Stimulated activated CD8-positive, alpha-beta memory T cell treated with anti-CD3 and anti-CD28 coated beads, Interleukin-15, amount 100 ng/mL, for 48 hours (primary cell): ENCODE data around the gene SOX8.

Experiments used
- DNase-seq, 2 donors: peaks; one replicate each; pipeline ENCODE4 v3.0.0-alpha.2; 2020; ENCODE audit warnings: low read depth in 2 of 2

SOX8 gene

DNA sequence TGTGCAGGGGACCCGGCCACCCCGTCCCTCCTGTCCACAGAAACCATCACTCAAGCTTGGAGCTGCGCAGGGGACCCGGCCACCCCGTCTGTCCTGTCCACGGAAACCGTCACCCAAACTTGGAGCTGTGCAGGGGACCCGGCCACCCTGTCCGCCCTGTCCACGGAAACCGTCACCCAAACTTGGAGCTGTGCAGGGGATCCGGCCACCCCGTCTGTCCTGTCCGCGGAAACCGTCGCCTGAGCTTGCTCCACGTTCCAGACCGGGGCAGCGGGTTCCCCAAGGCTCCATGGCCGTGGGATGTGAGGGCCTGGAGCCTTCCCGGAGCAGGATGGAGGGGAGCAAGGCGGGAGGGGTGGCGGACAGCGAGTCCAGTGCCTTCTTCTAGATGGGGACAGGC is 25.2 kb downstream of the SOX8 start:
- no peak for DNase-seq

DNA sequence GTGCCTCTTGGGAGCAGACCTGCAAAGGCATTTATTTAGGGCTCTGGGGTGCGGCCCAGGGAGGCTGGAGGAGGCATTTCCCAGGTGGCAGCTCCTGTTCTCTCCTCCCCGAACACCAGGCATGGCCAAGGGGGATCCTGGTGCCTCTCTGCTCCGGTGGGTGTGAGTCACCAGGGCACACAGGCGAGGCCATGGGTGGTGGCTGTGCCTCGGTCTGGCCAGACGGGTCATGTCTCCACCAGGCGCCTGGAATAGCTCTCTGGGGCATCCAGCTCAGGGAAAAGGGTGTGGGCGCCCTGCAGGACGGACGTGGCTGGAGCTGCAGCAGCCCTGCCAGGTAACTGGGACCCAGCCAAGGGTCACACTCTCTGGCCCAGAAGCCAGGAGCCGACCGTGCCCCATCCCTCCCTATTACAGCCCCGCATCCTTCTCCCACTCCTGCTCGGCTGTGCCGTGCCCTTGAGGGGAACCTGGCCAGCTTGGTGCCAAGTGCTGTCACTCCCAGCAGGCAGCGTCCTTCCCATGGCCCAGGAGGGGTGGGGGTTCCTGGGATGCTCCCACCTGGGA is 25.8 kb downstream of the SOX8 start:
- no peak for DNase-seq

DNA sequence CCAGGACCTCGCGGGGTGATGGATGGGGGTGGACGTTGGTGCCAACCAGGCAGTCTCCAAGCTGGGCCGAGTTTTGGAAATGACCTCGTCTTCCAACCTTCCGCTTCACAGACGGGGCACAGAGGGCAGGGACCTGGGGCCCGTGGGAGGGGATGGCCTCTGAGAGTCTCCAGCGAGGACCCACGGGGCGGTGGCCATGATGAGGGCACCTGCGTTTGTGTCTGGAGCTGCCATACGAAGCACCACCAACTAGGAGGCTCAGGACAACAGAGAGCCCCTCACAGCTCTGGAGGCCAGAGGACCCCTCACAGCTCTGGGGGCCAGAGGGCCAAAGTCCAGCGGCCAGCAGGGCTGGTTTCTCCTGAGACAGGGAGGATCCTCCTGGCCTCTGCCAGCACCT is 26.5 kb downstream of the SOX8 start:
- DNase-seq: no peak

DNA sequence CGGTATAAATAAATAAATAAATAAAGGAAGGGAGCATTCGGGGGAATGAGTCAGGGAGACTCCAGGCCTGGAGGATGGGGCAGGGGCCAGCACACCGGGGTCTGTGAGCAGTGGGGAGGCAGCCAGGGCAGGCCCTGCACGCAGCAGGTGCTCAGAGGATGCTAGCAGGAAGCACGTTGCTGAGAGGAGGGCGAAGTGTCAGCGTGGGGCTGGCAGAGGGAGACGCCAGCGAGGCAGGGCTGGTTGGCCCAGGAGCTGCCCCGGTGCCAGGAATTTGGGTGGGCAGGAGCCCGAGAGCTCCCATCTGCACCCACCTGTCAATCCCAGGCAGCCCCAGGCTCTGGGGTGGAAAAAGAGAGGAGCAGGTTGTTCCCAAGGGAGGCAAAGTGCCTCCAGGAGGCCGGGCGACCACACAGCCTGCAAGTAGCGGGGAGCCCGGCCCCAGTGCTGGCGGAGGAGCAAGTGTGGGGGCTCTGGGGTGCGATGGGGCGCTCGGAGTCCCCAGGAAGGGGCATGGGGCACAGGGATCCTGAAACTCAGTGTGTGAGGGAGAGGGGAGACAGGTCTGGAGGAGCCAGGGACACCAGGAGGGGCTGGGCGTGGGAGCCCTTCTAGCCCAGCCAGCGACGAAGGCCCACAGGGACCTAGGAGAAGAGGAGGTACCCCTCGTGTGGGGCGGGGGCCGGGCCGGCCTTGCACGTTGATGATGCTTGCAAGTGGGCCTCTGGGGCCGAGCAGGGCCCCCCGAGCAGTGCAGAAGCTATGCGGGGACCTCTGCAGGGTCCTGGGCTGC is 28.0 kb downstream of the SOX8 start:
- no peak for DNase-seq

DNA sequence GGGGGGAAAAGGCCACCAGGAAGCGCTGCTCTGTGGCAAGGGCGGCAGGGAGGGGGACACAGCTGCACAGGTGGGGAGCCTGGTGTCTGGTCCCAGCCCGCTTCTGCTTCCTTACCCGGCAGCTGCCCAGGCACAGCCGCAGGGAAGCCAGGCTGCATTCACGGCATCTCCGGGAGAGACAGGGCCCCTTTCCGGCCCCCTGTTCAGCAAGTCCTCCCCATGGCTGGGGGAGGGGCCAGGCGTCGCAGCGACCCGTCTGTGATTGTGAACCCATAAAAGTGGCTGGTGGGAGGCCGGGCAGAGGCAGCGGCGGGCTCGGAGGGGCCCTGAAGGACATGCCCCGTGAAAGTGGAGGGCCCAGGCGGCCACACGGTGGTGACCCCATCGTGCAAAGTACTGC is 28.7 kb downstream of the SOX8 start:
- no peak for DNase-seq

DNA sequence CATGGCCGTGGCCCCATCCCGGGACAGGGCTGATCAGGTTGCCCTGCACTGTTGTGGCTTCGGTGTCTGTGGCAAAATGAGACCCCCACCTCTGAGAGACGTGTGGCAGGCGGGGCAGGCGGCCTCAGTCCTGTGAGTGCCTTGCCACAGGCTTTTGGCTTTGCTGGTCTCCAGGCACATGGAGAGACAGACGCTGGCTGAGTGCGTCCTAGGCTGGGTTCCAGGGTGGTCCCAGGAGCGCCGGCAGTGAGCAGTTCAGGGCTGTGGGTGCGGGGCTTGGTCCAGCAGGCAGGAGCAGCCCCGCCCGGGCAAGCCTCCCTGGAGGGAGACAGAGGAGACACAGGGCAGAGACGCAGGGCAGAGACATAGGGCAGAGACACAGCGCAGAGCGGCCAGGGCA is 29.2 kb downstream of the SOX8 start:
- DNase-seq: no peak

DNA sequence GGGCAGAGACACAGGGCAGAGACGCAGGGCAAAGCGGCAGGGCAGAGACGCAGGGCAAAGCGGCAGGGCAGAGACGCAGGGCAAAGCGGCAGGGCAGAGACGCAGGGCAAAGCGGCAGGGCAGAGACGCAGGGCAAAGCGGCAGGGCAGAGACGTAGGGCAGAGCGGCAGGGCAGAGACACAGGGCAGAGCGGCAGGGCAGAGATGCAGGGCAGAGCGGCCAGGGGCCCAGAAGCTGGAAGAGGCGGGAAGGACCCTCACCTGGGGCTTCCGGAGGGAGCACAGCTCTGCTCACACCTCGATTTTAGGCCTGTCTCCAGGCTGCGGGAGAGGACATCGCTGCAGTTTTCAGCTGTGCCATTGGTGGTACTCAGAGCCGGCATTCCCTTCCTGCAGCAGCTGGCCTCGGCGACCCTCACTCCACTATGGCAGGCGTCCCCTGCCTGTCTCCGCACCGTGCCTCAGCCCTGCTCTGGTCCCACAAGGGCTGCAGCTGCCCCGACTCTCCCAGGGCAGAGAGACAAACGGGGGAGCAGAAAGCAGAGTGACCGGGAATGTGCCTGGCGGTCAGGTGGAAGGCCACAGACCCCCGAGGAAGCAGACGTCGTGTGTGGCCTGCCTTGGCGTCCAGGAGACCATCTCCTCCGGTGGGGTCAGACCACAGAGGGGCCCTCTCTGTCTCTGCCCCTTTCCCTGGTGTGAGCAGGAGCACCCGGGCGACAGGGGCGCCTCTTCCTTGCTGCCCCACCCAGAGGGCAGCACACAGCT is 29.9 kb downstream of the SOX8 start:
- DNase-seq: no peak

DNA sequence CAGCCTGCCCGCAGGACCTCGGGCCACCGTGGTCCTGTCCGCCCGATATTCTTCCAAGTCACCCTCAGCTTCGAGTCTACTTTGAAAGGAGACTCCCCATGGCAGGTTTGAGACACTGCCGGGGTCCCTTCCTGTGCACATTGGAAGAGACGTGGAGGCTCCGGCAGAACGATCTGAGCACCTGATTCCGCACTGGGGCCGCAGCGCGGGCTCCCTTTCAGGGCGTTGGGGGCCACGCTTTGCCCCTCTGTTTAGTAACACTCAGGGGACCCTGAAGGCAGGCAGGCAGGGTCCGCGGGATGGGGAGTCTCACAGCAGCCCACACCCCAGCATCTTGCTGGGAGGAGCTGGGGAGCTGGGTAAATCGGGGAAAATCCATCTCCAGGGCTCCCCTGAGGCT is 30.6 kb downstream of the SOX8 start:
- no peak for DNase-seq

DNA sequence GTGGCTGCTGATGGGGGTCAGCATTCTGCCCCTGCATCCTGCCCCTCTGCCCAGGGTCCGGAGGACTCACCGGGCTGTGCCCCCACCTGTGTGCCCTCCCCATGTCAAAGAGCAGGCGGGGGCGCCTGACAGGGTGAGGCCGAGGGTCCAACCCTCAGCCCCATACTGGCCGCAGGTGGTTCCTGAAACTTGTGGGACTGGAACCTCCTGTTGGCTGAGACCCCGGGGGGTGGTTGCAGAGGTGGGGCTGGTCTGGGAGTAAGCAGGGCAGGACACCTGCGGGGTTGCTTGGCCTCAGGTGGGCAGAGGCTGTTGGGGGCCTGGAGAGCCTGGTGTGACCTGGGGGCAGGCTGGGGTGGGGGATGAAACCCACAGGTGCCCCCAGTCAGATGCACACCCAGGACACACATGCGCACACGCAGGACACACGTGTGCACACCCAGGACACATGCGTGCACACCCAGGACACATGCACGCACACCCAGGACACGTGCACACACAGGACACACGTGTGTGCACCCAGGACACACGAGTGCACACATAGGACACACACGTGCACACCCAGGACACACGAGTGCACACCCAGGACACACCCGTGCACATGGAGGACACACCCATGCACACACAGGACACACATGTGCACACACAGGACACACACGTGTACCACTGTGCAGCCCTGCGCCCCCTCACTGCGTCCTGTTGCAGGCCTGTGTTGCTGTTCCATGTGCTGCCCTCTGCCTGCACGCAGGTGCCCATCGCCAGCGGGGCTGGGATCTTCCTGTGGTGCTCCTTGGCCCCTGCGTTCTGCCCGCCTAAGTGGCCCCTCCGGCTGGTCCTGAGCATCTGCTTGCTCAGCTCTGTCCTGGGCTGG is 31.4 kb downstream of the SOX8 start:
- DNase-seq: no peak

DNA sequence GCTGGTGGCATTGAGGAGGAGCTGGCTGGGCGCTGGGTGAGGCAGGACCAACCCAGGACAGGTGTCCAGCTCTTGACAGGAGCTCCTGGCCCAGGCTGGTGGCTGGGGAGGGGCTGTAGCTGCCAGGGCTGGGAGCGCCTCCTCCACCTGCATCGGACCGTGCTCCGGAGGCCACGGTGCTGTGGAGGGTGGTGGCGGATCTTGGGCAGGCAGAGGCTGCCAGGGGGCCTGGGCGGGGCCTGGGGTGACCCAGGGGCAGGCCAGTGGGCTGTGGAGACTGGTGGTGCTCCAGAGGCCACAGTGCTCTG is 32.0 kb downstream of the SOX8 start:
- no peak for DNase-seq

DNA sequence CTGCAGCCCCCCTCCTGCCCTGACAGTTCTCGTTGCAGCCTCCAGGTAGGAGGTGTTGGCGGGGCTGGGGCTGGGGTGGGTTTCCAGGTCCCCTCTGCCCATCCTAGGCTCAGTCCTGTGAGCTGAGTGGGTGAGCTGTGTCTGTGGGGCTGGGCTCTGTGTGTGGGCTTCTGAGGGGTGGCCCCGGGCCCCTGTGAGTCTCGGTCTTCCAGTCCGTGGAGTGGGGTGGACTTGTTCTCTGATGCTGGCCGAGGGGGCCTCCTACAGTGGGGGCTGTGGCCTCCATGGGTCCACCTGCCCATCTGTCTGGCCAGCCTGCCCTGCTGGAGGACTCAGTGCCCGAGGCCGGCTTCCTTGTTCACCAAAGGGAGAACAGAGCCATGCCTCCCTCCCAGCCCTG is 32.7 kb downstream of the SOX8 start:
- DNase-seq: no peak

DNA sequence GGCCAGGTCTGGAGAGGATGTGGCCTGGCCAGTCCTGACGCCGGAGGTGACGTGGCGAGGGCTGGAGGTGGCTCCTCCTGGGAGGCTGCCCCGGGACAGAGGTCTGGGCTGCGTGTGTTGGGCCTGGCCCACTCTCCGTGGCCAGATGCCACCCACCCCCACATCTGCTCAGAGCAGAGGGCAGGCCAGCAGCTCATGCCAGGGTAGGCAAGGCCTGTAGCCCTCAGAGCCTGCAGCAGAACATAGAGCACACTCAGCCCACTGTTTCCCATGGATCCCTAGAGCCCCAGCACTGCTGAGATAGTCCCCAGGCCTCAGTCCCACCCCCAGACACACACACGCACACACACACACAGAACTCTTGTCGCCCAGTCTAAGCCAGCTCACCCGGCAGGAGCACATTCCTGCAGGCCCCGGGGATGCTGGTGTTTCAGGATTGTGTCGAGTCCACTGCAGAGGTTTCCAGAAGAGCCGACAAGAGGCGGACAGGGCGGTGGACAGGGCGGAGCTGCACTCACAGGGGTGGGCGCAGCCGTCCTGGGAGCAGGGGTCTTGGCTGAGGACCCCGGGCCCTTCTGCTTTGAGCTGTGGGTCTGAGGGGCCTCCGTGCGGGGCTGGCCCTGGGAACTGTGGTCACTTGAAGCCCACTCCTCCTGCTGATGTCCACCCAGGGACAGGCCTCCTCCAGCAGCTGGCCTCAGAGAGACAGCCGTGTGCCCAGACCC is 33.4 kb downstream of the SOX8 start:
- DNase-seq: no peak

DNA sequence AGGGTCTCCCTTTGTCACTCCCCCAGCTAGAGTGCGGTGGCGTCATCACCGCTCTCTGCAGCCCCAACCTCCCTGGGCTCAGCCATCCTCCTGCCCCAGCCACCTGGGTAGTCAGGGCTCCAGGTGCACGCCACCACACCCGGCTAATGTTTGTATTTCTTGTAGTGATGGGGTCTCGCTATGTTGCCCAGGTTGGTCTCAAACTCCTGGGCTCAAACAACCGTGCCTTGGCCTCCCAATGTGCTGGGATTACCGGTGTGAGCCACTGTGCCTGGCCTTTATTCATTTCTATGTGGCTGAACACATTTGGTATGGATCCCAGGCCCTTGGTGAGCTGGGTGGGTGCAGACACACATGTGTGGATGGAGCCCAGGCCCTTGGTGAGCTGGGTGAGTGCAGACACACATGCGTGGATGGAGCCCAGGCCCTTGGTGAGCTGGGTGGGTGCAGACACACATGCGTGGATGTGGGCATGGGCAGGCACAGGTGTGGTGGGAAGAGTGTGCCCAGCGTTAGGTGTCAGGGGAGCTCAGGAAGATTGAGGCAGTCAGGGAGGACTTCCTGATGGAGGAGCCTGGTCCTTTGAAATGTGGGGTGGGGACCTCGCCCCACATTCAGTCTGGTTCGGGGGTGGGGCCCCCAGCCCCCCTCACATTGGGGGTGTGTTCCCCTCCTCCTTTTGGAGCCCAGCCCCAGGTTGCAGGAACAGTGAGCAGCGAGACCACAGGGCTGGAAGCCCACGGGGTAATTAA is 37.1 kb downstream of the SOX8 start:
- no peak for DNase-seq

DNA sequence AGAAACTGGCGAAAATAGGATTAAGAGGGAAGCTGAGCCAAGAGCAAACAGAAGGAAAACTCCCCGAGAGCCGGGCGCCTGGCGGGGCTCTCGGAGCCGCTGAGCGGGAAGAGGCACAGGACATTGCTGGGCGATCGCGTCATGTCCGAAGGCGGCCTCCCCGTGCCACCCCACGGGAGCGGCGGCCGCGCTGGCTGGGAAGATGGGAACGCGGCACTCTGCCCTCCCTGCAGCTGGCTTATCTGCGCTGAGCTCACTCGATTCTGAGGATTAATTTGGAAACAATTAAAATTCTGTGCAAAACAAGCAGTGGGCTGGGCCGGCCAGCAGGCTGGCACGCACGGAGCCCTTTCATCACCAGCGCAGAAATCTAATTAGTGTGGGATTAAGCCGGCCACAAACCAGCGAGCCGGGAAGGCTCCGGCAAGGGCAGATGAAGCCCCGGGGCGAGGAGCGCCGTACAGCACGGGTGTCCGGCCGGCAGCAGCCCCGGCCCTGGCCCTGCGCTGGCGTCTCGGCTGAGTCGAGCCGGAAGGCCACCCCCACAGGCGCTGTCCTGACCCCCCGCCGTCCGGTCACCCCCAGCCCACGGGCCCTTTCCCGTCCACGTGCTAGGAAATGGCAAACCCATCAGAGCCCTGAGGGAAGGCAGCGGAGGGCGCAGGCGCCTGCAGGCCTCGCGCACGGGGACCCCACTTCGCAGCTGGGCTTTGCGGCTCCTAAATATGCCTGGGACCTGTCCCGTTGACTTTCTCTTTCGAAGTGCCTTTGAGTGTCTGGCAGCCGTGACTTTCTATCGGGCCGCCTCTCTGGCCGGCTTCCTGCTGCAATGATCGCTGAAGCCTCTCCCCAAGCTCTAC is 37.9 kb downstream of the SOX8 start:
- no peak for DNase-seq

DNA sequence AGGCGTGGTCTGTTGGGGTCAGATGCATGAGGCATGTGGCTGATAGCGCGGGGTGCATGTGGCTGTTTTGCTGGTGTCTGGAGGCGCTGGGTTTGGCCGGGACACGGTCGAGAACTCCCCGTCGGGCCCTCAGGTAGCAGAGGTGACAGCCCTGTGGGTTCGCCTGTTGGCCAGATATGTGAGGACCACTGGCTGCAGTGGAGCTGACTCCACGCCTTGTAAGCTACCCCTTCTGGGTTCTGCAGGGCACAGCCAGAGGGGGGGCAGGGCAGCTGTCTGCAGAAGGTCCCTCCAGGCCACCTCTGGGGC is 38.5 kb downstream of the SOX8 start:
- no peak for DNase-seq

DNA sequence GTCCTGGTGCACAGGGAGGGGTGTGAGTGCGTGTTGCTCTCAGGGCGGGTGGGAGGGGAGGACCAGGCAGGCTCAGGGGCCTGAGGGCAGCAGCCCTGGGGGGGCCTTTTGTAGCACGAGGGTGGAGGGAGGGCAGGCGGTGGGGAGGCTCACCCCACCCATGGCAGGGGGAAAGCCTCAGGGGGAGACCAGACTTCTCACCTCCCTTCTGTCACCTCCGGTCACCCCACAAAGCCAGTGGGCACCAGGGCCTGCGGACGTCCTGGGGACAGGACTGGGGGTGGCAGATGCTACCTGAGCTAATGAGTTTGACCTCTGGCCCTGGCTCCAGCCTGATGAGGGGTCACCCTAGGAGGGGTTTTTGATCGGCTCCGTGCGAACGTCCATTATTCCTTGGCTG is 39.0 kb downstream of the SOX8 start:
- no peak for DNase-seq

DNA sequence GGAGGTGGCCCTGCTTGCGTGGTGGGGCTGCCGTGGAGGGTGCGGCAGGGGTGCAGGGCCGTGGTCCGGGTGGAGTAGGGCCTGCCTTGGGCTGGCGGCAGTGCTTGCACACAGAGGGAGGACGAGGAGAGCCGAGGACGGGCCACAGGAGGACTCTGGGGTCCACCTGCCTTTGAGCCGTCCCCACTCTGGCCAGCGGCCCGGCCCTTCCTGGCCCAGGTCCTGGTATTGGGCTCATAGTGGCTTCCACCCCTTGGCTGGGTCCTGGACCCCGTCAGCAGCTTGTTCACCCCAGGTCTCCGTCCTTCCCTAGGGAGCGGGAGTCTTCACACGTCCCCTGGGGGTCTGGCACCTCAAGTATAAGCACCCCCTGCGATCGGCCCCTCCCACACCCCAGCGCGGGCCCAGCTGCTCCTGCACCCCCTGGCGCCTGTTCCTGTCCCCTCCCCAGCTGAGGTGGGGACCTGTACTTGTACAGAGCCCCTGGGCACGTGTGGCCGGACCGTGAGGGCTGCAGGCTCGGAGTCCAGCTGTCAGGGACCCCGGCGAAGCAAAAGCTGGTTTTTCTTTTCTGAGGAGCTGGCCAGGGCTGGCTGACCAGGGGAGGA is 40.1 kb downstream of the SOX8 start:
- no peak for DNase-seq

DNA sequence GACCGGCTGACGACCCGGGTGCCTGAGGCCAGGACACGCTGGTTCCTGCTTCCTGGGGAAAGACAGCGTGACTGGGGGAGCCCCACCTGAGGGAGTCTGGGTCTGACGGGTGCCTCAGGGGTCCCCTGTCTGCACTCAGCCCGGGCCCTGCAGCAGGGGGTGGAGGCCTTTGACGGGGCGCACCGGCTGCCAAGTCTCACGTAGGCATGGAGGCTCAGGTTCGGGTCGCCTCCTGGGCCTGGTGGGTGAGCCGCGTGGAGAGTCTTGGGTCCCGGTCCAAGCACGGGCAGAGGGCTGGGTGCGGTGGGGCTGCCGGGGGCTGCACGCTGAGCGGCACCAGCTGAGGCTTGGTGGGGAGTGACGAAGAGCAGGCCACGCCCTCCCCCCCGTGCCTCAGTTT is 40.9 kb downstream of the SOX8 start:
- DNase-seq: no peak

DNA sequence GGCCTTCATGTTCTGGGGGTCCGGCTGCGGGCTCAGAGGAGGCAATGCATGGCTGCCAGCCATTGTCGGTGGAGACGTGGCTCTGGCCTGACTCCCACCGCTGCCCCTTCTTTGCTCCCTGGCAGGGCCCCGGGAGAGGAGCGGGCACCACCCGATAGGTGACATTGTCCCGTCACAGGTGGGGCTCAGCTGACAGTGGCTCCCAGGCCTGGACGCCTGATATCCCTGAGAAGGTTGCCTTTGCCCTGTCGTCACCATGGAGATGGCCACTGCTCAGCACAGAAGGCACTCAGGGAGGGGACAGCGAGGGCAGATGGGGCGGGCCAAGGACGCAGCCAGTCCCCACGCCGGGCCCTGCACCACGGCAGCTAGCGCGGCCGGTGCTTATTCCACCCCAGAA is 42.6 kb downstream of the SOX8 start:
- DNase-seq: no peak
